IMR-90 (cell line): ENCODE results near the gene SCAF1. TPM values are rescaled to one million over a fixed set of nuclear protein-coding genes. Genes with fewer than 3 reads are reported as not detected.

Experiments used
- ATAC-seq: fragments of 200-7000 bp; cut with Tn5 transposase; 2 replicates; pipeline ENCODE4 v1.9.1; 2020; ENCODE audit warnings: low read depth, mild to moderate bottlenecking, moderate library complexity
- BruUV-seq: library from RNA; stranded (reverse); fragments of 400-500 nt; replicated peaks from 2 replicates; lab custom pipeline; 2021; lab: Mats Ljungman, UMichigan
- CTCF ChIA-PET: fragments of 300-600 bp; formaldehyde crosslinking; extraction: SDS; loops from one replicate; lab custom pipeline; 2021; ENCODE audit warnings: antibody characterized with exemption; lab: Yijun Ruan, JAX
- POLR2A ChIA-PET: fragments of 300-600 bp; sonication (Branson Sonifier 250); formaldehyde crosslinking; loops from one replicate; lab custom pipeline; 2022; ENCODE audit warnings: antibody characterized with exemption; ENCODE audit not compliant: unreplicated experiment; lab: Charles Lee
- DNase-seq: peaks from one replicate; pipeline ENCODE4 v3.0.0; 2013
- H2AFZ ChIP-seq: replicated peaks from 2 replicates; pipeline ENCODE3; 2013; ENCODE audit warnings: low read length, mild to moderate bottlenecking; ENCODE audit not compliant: poor library complexity
- H2AK5ac ChIP-seq: 2 replicates; pipeline ENCODE4 v1.6.1; 2013; ENCODE audit warnings: low read depth, low read length, inconsistent platforms
- H2AK9ac ChIP-seq: replicated peaks from 2 replicates; pipeline ENCODE3; 2013; ENCODE audit warnings: mild to moderate bottlenecking, low read depth, low read length, moderate library complexity; ENCODE audit not compliant: poor library complexity
- H2BK120ac ChIP-seq: 2 replicates; pipeline ENCODE4 v1.6.1; 2013; ENCODE audit warnings: low read depth, low read length, inconsistent platforms
- H2BK15ac ChIP-seq: 3 replicates; pipeline ENCODE4 v1.6.1; 2013; ENCODE audit warnings: low read depth, low read length, inconsistent platforms
- H2BK20ac ChIP-seq: 2 replicates; pipeline ENCODE4 v1.6.1; 2013; ENCODE audit warnings: low read depth, mild to moderate bottlenecking, inconsistent platforms, low read length, moderate library complexity
- H2BK5ac ChIP-seq: 2 replicates; pipeline ENCODE4 v1.6.1; 2013; ENCODE audit warnings: mild to moderate bottlenecking, low read depth, low read length, inconsistent platforms; ENCODE audit not compliant: poor library complexity, severe bottlenecking
- H3K14ac ChIP-seq: replicated peaks from 2 replicates; pipeline ENCODE4 v1.6.1; 2013; ENCODE audit warnings: low read depth, low read length, inconsistent platforms
- H3K18ac ChIP-seq: 2 replicates; pipeline ENCODE4 v1.6.1; 2013; ENCODE audit warnings: low read depth, low read length, control low read depth
- H3K23ac ChIP-seq: 2 replicates; pipeline ENCODE4 v1.6.1; 2013; ENCODE audit warnings: low read depth, low read length, inconsistent platforms
- H3K27ac ChIP-seq: 2 replicates; pipeline ENCODE4 v1.5.1; 2013; ENCODE audit warnings: mild to moderate bottlenecking, control low read depth, low read length; ENCODE audit not compliant: insufficient read depth
- H3K27me3 ChIP-seq: 2 replicates; pipeline ENCODE4 v1.6.1; 2013; ENCODE audit warnings: low read length; ENCODE audit not compliant: control insufficient read depth, insufficient read depth
- H3K36me3 ChIP-seq: 2 replicates; pipeline ENCODE4 v1.6.1; 2013; ENCODE audit warnings: low read length, mixed read lengths; ENCODE audit not compliant: control insufficient read depth, insufficient read depth
- H3K4ac ChIP-seq: 2 replicates; pipeline ENCODE4 v1.6.1; 2013; ENCODE audit warnings: low read depth, low read length, inconsistent platforms
- H3K4me1 ChIP-seq: 2 replicates; pipeline ENCODE4 v1.6.1; 2013; ENCODE audit warnings: low read length, mixed read lengths; ENCODE audit not compliant: control insufficient read depth, insufficient read depth
- H3K4me2 ChIP-seq: 2 replicates; pipeline ENCODE4 v1.6.1; 2013; ENCODE audit warnings: low read depth, mild to moderate bottlenecking, control low read depth, low read length, moderate library complexity
- H3K4me3 ChIP-seq: 2 replicates; pipeline ENCODE4 v1.5.1; 2013; ENCODE audit warnings: low read depth, mild to moderate bottlenecking, control low read depth, low read length, moderate library complexity; ENCODE audit not compliant: insufficient read depth
- H3K56ac ChIP-seq: 2 replicates; pipeline ENCODE4 v1.6.1; 2013; ENCODE audit warnings: low read length, inconsistent platforms; ENCODE audit not compliant: insufficient read depth; ENCODE audit errors: extremely low read depth
- H3K79me1 ChIP-seq, 2 experiments: 2 replicates each; pipeline ENCODE4 v1.6.1; 2013; ENCODE audit warnings: low read length in 2 of 2, inconsistent platforms in 1 of 2, low read depth in 1 of 2
- H3K9ac ChIP-seq: 2 replicates; pipeline ENCODE4 v1.6.1; 2013; ENCODE audit warnings: low read depth, low read length, control low read depth
- H3K9me1 ChIP-seq: 2 replicates; pipeline ENCODE4 v1.6.1; 2013; ENCODE audit warnings: low read length, inconsistent platforms; ENCODE audit not compliant: insufficient read depth
- H3K9me3 ChIP-seq: 2 replicates; pipeline ENCODE4 v1.6.1; 2013; ENCODE audit warnings: low read length; ENCODE audit not compliant: control insufficient read depth, insufficient read depth
- H4K20me1 ChIP-seq: 2 replicates; pipeline ENCODE4 v1.6.1; 2013; ENCODE audit warnings: low read length, inconsistent platforms; ENCODE audit not compliant: insufficient read depth
- H4K5ac ChIP-seq: 2 replicates; pipeline ENCODE4 v1.6.1; 2013; ENCODE audit warnings: mild to moderate bottlenecking, low read depth, low read length, control low read depth
- H4K8ac ChIP-seq, 2 experiments: 2 replicates each; pipeline ENCODE4 v1.6.1; 2013; ENCODE audit warnings: low read depth in 2 of 2, low read length in 2 of 2, control low read depth in 1 of 2, inconsistent platforms in 1 of 2
- H4K91ac ChIP-seq: 2 replicates; pipeline ENCODE4 v1.6.1; 2013; ENCODE audit warnings: low read depth, low read length, inconsistent platforms; ENCODE audit not compliant: insufficient read depth
- BHLHE40 ChIP-seq: fragments of 150-350 bp; IDR thresholded peaks from 2 replicates; pipeline ENCODE4 v1.6.1; 2016; ENCODE audit warnings: mild to moderate bottlenecking, low read depth, low read length
- CEBPB ChIP-seq: IDR thresholded peaks from 2 replicates; pipeline ENCODE4 v1.6.1; 2012; ENCODE audit warnings: low read depth, low read length, improper control_type of control experiment
- CHD1 ChIP-seq: IDR thresholded peaks from 2 replicates; pipeline ENCODE4 v1.6.1; 2012; ENCODE audit warnings: low read depth, low read length, improper control_type of control experiment
- FOS ChIP-seq: fragments of 150-350 bp; IDR thresholded peaks from 2 replicates; pipeline ENCODE4 v1.6.1; 2016; ENCODE audit warnings: low read depth, low read length
- MAFK ChIP-seq: IDR thresholded peaks from 2 replicates; pipeline ENCODE4 v1.6.1; 2012; ENCODE audit warnings: low read depth, low read length, improper control_type of control experiment
- MXI1 ChIP-seq: IDR thresholded peaks from 2 replicates; pipeline ENCODE4 v1.6.1; 2012; ENCODE audit warnings: low read depth, mild to moderate bottlenecking, low read length, moderate library complexity, borderline replicate concordance
- NFE2L2 ChIP-seq: fragments of 150-350 bp; IDR thresholded peaks from 2 replicates; pipeline ENCODE4 v1.6.1; 2016; ENCODE audit warnings: low read depth, mild to moderate bottlenecking, low read length
- POLR2A ChIP-seq: IDR thresholded peaks from 2 replicates; pipeline ENCODE4 v1.6.1; 2012; ENCODE audit warnings: mild to moderate bottlenecking, low read depth, low read length
- RAD21 ChIP-seq: IDR thresholded peaks from 2 replicates; pipeline ENCODE4 v1.6.1; 2012; ENCODE audit warnings: low read length, improper control_type of control experiment
- RCOR1 ChIP-seq: IDR thresholded peaks from 2 replicates; pipeline ENCODE4 v1.6.1; 2012; ENCODE audit warnings: mild to moderate bottlenecking, low read length, improper control_type of control experiment; ENCODE audit not compliant: insufficient replicate concordance
- RFX5 ChIP-seq: IDR thresholded peaks from 2 replicates; pipeline ENCODE4 v1.8.0; 2012; ENCODE audit warnings: low read depth, mild to moderate bottlenecking, low read length, moderate library complexity
- SMC3 ChIP-seq: fragments of 150-350 bp; IDR thresholded peaks from 2 replicates; pipeline ENCODE4 v1.6.1; 2016; ENCODE audit warnings: low read depth, mild to moderate bottlenecking, antibody characterized with exemption, low read length, moderate library complexity
- WGBS, 2 experiments: methylation state at CpG; one replicate each; pipeline versions ENCODE4 v1.1.5 to v1.1.7; 2013; ENCODE audit warnings: missing lambda C conversion rate in 2 of 2; ENCODE audit not compliant: insufficient read length in 1 of 2; ENCODE audit errors: extremely low coverage in 2 of 2; 5-methylcytosine and 5-hydroxymethylcytosine counted together
- dilution Hi-C: fragments of 300-500 bp; cut with HindIII; formaldehyde crosslinking; loops from one replicate; pipeline ENCODE4 v1.14.3; 2018; ENCODE audit warnings: low sequenced_read_pairs; ENCODE audit not compliant: unreplicated experiment
- in situ Hi-C: fragments of 300-500 bp; cut with MboI; formaldehyde crosslinking; loops from 3 replicates; pipeline ENCODE4 v1.14.3; 2019; ENCODE audit warnings: low sequenced_read_pairs, inconsistent platforms, mixed read lengths
- intact Hi-C: fragments of 100-400 bp; cut with micrococcal nuclease; formaldehyde crosslinking; loops from 2 replicates; pipeline ENCODE4 v1.10.0; 2022
- polyA plus RNA-seq, 3 experiments: library from polyadenylated mRNA; depleted of rRNA; stranded (reverse); fragments of >200 nt; gene quantifications; 2 replicates each; pipeline ENCODE4 v1.2.3, GENCODE V29; 2012; ENCODE audit warnings: low replicate concordance in 1 of 3
- total RNA-seq: library from RNA; depleted of rRNA; stranded (reverse); fragments of >200 nt; gene quantifications from 2 replicates; pipeline ENCODE4 v1.2.3, GENCODE V29; 2012
- TF ChIP-seq, protein P1 (sequence below): fragments of 150-350 bp; IDR thresholded peaks from 2 replicates; pipeline ENCODE4 v1.6.1; 2016; ENCODE audit warnings: low read depth, mild to moderate bottlenecking, low read length, moderate library complexity, borderline replicate concordance
- TF ChIP-seq, protein P2 (sequence below): conservative IDR thresholded peaks from 2 replicates; pipeline ENCODE4 v1.5.1; 2012; ENCODE audit warnings: mild to moderate bottlenecking, low read depth, low read length, improper control_type of control experiment
- TF ChIP-seq, protein P3 (sequence below): fragments of 150-350 bp; IDR thresholded peaks from 2 replicates; pipeline ENCODE4 v1.6.1; 2017; ENCODE audit warnings: mild to moderate bottlenecking, antibody characterized with exemption, low read length, low read depth

Gene SCAF1
- total and polyA plus RNA-seq, 2 of the 4 experiments (the other 2 are of a cell fraction): 2.2 to 14.8 TPM

DNA sequence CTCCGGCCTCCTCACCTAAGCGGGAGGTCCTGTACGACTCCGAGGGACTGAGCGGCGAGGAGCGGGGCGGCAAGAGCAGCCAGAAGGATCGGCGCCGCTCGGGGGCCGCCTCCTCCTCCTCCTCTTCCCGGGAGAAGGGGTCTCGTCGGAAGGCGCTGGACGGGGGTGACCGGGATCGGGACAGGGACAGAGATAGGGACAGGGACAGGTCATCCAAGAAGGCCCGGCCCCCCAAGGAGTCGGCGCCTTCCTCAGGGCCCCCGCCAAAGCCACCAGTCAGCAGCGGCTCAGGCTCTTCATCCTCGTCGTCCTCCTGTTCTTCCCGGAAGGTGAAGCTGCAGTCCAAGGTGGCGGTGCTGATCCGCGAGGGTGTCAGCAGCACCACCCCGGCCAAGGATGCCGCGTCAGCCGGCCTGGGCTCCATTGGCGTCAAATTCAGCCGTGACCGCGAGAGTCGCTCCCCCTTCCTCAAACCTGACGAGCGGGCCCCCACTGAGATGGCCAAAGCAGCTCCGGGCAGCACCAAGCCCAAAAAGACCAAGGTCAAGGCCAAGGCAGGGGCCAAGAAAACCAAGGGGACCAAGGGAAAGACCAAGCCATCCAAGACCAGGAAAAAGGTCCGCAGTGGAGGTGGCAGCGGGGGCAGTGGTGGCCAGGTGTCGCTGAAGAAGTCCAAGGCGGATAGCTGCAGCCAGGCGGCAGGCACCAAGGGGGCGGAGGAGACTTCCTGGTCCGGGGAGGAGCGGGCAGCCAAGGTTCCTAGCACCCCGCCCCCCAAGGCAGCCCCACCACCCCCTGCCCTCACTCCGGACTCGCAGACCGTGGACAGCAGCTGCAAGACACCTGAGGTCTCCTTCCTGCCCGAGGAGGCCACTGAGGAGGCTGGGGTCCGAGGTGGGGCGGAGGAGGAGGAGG, 10.8 kb downstream of the SCAF1 start:
- Histone ChIP-seq H3K14ac (no peak overlapping the region), H2BK120ac (no peak overlapping the region), H2AK9ac (no peak overlapping the region), H3K9me1 (no peaks in the 10 kb centered on the region), H3K36me3 (peaks cover 76% of the 10 kb centered on the region), H3K4me2 (no peak overlapping the region), H3K79me1 (peaks cover 21 to 51% of the 10 kb centered on the region in 2 experiments), H3K9ac (no peak overlapping the region), H3K9me3 (no peaks in the 10 kb centered on the region), H4K8ac (no peak overlapping the region), H3K27me3 (no peaks in the 10 kb centered on the region), H4K20me1 (peaks cover 31% of the 10 kb centered on the region), H3K4ac (no peak overlapping the region), H3K23ac (no peak overlapping the region), H4K91ac (no peak overlapping the region), H3K27ac (no peak overlapping the region), H3K18ac (no peak overlapping the region), H2AFZ (no peak overlapping the region), H3K4me3 (no peak overlapping the region), H2BK5ac (no peak overlapping the region), H2BK20ac (no peak overlapping the region), H2AK5ac (no peak overlapping the region), H2BK15ac (no peak overlapping the region), H4K5ac (no peak overlapping the region), H3K4me1 (no peaks in the 10 kb centered on the region), H3K56ac (no peak overlapping the region)
- CTCF ChIA-PET: no interaction called here
- dilution Hi-C loops (no loop called here), intact Hi-C loops (no loop called here), in situ Hi-C loops (no loop called here)
- DNase-seq (no peak), ATAC-seq (no peak)
- WGBS, 2 experiments: 96% methylated on average over 26 of the region's 58 CpGs; no CpG with 5 or more reads in 1 of the 2 experiments
- BruUV-seq: no TSS peak
- POLR2A ChIA-PET: no interaction called here
- TF ChIP-seq, protein P1, sequence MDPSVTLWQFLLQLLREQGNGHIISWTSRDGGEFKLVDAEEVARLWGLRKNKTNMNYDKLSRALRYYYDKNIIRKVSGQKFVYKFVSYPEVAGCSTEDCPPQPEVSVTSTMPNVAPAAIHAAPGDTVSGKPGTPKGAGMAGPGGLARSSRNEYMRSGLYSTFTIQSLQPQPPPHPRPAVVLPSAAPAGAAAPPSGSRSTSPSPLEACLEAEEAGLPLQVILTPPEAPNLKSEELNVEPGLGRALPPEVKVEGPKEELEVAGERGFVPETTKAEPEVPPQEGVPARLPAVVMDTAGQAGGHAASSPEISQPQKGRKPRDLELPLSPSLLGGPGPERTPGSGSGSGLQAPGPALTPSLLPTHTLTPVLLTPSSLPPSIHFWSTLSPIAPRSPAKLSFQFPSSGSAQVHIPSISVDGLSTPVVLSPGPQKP: no peak
- TF ChIP-seq, protein P2, sequence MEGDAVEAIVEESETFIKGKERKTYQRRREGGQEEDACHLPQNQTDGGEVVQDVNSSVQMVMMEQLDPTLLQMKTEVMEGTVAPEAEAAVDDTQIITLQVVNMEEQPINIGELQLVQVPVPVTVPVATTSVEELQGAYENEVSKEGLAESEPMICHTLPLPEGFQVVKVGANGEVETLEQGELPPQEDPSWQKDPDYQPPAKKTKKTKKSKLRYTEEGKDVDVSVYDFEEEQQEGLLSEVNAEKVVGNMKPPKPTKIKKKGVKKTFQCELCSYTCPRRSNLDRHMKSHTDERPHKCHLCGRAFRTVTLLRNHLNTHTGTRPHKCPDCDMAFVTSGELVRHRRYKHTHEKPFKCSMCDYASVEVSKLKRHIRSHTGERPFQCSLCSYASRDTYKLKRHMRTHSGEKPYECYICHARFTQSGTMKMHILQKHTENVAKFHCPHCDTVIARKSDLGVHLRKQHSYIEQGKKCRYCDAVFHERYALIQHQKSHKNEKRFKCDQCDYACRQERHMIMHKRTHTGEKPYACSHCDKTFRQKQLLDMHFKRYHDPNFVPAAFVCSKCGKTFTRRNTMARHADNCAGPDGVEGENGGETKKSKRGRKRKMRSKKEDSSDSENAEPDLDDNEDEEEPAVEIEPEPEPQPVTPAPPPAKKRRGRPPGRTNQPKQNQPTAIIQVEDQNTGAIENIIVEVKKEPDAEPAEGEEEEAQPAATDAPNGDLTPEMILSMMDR: no peak
- no peak for TF ChIP-seq BHLHE40
- no peak for TF ChIP-seq POLR2A
- no peak for TF ChIP-seq RCOR1
- TF ChIP-seq CHD1: no peak
- TF ChIP-seq FOS: no peak
- no peak for TF ChIP-seq CEBPB
- TF ChIP-seq RFX5: no peak
- TF ChIP-seq MAFK: no peak
- no peak for TF ChIP-seq RAD21
- TF ChIP-seq MXI1: no peak
- TF ChIP-seq, protein P3, sequence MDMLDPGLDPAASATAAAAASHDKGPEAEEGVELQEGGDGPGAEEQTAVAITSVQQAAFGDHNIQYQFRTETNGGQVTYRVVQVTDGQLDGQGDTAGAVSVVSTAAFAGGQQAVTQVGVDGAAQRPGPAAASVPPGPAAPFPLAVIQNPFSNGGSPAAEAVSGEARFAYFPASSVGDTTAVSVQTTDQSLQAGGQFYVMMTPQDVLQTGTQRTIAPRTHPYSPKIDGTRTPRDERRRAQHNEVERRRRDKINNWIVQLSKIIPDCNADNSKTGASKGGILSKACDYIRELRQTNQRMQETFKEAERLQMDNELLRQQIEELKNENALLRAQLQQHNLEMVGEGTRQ: no peak
- no peak for TF ChIP-seq NFE2L2
- TF ChIP-seq SMC3: no peak
